Measurements from ENCODE around the gene TMEM123. TPM values are rescaled to one million over a fixed set of nuclear protein-coding genes. Genes with fewer than 3 reads are reported as not detected.

TMEM123 gene
- total and polyA plus RNA-seq, 2 of the 13 experiments (the other 11 are each of a cell fraction or from before 2014, with no cell fraction given), result 365 to 2,761 TPM

GRCh38 chr11:102458548-102458947 lies 6.0 kb upstream of the TMEM123 start:
- ChIA-PET CTCF (ENCODE audit: low intra/inter-chr PET ratio, low total read pairs) (no interaction called here), POLR2A (no interaction called here)
- ATAC-seq (no peak), DNase-seq (ENCODE audit: low spot score) (peak; percentile 44), FAIRE-seq (no peak)
- no peak overlapping the region for H2AFZ ChIP-seq (ENCODE audit: low read length)
- H4K20me1 ChIP-seq (ENCODE audit: insufficient read depth, low read length), result no peaks in the 10 kb centered on the region
- H3K4me3 ChIP-seq (replicated peaks in 1 of 3; ENCODE audit: insufficient read depth in 1 of 3, low read depth in 2 of 3, low read length in 3 of 3), result no peak overlapping the region
- intact Hi-C loops (cut with micrococcal nuclease; ENCODE audit: unreplicated experiment) (no loop called here), in situ Hi-C loops (cut with HindIII; ENCODE audit: extremely low pct_ligation_motif_present, low pct_unique_long_range_greater_than_20kb) (no loop called here)
- no peaks in the 10 kb centered on the region for H3K36me3 ChIP-seq (replicated peaks in 1 of 2; ENCODE audit: control insufficient read depth in 1 of 2, insufficient read depth in 2 of 2, low read length in 2 of 2)
- 63% methylated on average over 3 of the region's 3 CpGs for WGBS (ENCODE audit: low lambda C conversion rate)
- H3K4me1 ChIP-seq (ENCODE audit: insufficient read depth, low read length), result peaks cover 100% of the 10 kb centered on the region
- H3K79me2 ChIP-seq (ENCODE audit: insufficient read depth, low read length), result peaks cover 16% of the 10 kb centered on the region
- no peaks in the 10 kb centered on the region for H3K9me3 ChIP-seq (ENCODE audit: low read length)
- H3K4me2 ChIP-seq (ENCODE audit: low read depth, low read length), result 0 out of 2 replicates have a peak overlapping the region, but pooled peaks have one; percentile 9
- no TSS peak for BruUV-seq (replicated peaks)
- H3K27me3 ChIP-seq (ENCODE audit: control insufficient read depth in 1 of 2, insufficient read depth in 2 of 2, low read length in 2 of 2), result no peaks in the 10 kb centered on the region
- peak overlapping the region; percentile 41 for H3K27ac ChIP-seq (ENCODE audit: extremely low read length, insufficient read depth, low read length)
- H3K9ac ChIP-seq (ENCODE audit: insufficient read depth, low read depth, low read length), result no peak overlapping the region
- no peak for TF ChIP-seq ARNT2 (CRISPR knock-in tag; IDR thresholded peaks at IDR 0.05; ENCODE audit: low read depth)
- TF ChIP-seq SSRP1 (CRISPR knock-in tag; IDR thresholded peaks at IDR 0.05), result no peak
- no peak for TF ChIP-seq SKI (IDR thresholded peaks at IDR 0.05; ENCODE audit: partially characterized antibody)
- peak; percentile 58; the same call in 1 of the 2 replicates for TF ChIP-seq RCOR2 (CRISPR knock-in tag; IDR thresholded peaks at IDR 0.05)
- TF ChIP-seq CEBPB (IDR thresholded peaks at IDR 0.05; ENCODE audit: borderline replicate concordance, low read depth, low read length), result peak; percentile 83
- no peak for TF ChIP-seq ZC3H4 (CRISPR knock-in tag; IDR thresholded peaks at IDR 0.05; ENCODE audit: borderline replicate concordance)
- TF ChIP-seq ZNF766 (CRISPR knock-in tag; IDR thresholded peaks at IDR 0.05; ENCODE audit: borderline replicate concordance), result no peak
- TF ChIP-seq ZNF256 (CRISPR knock-in tag; conservative IDR thresholded peaks at IDR 0.05), result no peak
- TF ChIP-seq SALL1 (CRISPR knock-in tag; IDR thresholded peaks at IDR 0.05), result peak; percentile 71
- TF ChIP-seq SAP130 (CRISPR knock-in tag; IDR thresholded peaks at IDR 0.05; ENCODE audit: low read depth), result peak; percentile 35
- no peak for TF ChIP-seq ZBTB21 (CRISPR knock-in tag; IDR thresholded peaks at IDR 0.05)
- no peak for TF ChIP-seq STAT5B (CRISPR knock-in tag; IDR thresholded peaks at IDR 0.05)
- TF ChIP-seq KLF15 (CRISPR knock-in tag; IDR thresholded peaks at IDR 0.05; ENCODE audit: borderline replicate concordance), result no peak
- TF ChIP-seq NFE2L1 (CRISPR knock-in tag; IDR thresholded peaks at IDR 0.05; ENCODE audit: borderline replicate concordance), result no peak
- TF ChIP-seq ETS1 (CRISPR knock-in tag; IDR thresholded peaks at IDR 0.05), result no peak
- TF ChIP-seq ZZZ3 (CRISPR knock-in tag; IDR thresholded peaks at IDR 0.05; ENCODE audit: borderline replicate concordance), result no peak
- TF ChIP-seq ZNF83 (CRISPR knock-in tag; IDR thresholded peaks at IDR 0.05; ENCODE audit: borderline replicate concordance), result no peak
- no peak for TF ChIP-seq ZNF670 (CRISPR knock-in tag; IDR thresholded peaks at IDR 0.05; ENCODE audit: borderline replicate concordance)
- TF ChIP-seq ZEB1 (IDR thresholded peaks at IDR 0.05; ENCODE audit: insufficient replicate concordance, low read depth), result no peak
- TF ChIP-seq PBX2 (CRISPR knock-in tag; IDR thresholded peaks at IDR 0.05), result no peak
- 0 out of 2 replicates have a peak, but pooled peaks have one; percentile 33 for TF ChIP-seq GFI1 (CRISPR knock-in tag; IDR thresholded peaks at IDR 0.05; ENCODE audit: borderline replicate concordance)
- TF ChIP-seq SMYD3 (CRISPR knock-in tag; IDR thresholded peaks at IDR 0.05), result no peak
- 0 out of 2 replicates have a peak, but pooled peaks have one; percentile 33 for TF ChIP-seq ZBTB33 (CRISPR knock-in tag; IDR thresholded peaks at IDR 0.05)

Data from HepG2 (cell line).